Endothelial cell of umbilical vein (primary cell): ENCODE measurements around the gene IQCH. TPM values are rescaled to one million over a fixed set of nuclear protein-coding genes. Genes with fewer than 3 reads are reported as not detected.

ENCODE experiments used
- BruUV-seq: library from RNA; stranded (reverse); fragments of 400-500 nt; replicated peaks from 2 replicates; lab custom pipeline; 2021; lab: Mats Ljungman, UMichigan
- CTCF ChIA-PET: fragments of 300-600, 350-600 bp; sonication (Branson Sonifier 250); formaldehyde crosslinking; loops from one replicate; lab custom pipeline; 2021; ENCODE audit warnings: antibody characterized with exemption, inconsistent platforms; lab: Charles Lee
- POLR2A ChIA-PET: fragments of 300-600, 350-600 bp; sonication (Branson Sonifier 250); formaldehyde crosslinking; loops from one replicate; lab custom pipeline; 2021; ENCODE audit warnings: antibody characterized with exemption, inconsistent platforms; lab: Charles Lee
- DNase-seq: peaks from one replicate; pipeline ENCODE4 v3.0.0-alpha.2; 2011; ENCODE audit warnings: low read depth, low spot score
- FAIRE-seq: peaks from 2 replicates; lab custom pipeline; 2011; peaks lifted over from hg19 to GRCh38; lab: Jason Lieb, UNC
- H2AFZ ChIP-seq: 2 replicates; pipeline ENCODE4 v1.6.0; 2012; ENCODE audit warnings: low read depth, low read length, control low read depth, inconsistent platforms
- H3K27ac ChIP-seq: 2 replicates; pipeline ENCODE4 v1.5.1; 2011; ENCODE audit warnings: low read depth, mild to moderate bottlenecking, control low read depth, low read length, moderate library complexity; ENCODE audit not compliant: insufficient read depth
- H3K27me3 ChIP-seq, 2 experiments: 2 replicates each; pipeline versions ENCODE4 v1.6.0 to v1.6.1; 2011; ENCODE audit warnings: low read length in 2 of 2, mixed read lengths in 1 of 2; ENCODE audit not compliant: control insufficient read depth in 2 of 2, insufficient read depth in 2 of 2
- H3K36me3 ChIP-seq, 2 experiments: 2 replicates in 1 of 2; 3 replicates in 1 of 2; pipeline ENCODE4 v1.5.1; 2011; ENCODE audit warnings: low read length in 2 of 2, mild to moderate bottlenecking in 1 of 2, moderate library complexity in 1 of 2; ENCODE audit not compliant: control insufficient read depth in 2 of 2, insufficient read depth in 2 of 2; ENCODE audit errors: extremely low read depth in 1 of 2
- H3K4me1 ChIP-seq: 3 replicates; pipeline ENCODE4 v1.5.1; 2011; ENCODE audit warnings: mild to moderate bottlenecking, low read length; ENCODE audit not compliant: control insufficient read depth, insufficient read depth; ENCODE audit errors: extremely low read depth
- H3K4me2 ChIP-seq: 2 replicates; pipeline ENCODE4 v1.6.1; 2011; ENCODE audit warnings: low read length, control low read depth, mixed read lengths; ENCODE audit not compliant: insufficient read depth
- H3K4me3 ChIP-seq, 3 experiments: fragments of 200-600 bp in 1 of 3; sonication (generic), shearing (Covaris generic) in 1 of 3; replicated peaks in 1 of 3; 2 replicates each; pipeline ENCODE4 v1.5.1; 2011 to 2016; ENCODE audit warnings: control low read depth in 3 of 3, low read length in 3 of 3, mild to moderate bottlenecking in 2 of 3, inconsistent platforms in 1 of 3, low read depth in 1 of 3, moderate library complexity in 1 of 3; ENCODE audit not compliant: insufficient read depth in 1 of 3
- H3K79me2 ChIP-seq: 2 replicates; pipeline ENCODE4 v1.6.0; 2012; ENCODE audit warnings: low read length, inconsistent platforms; ENCODE audit not compliant: control insufficient read depth, insufficient read depth
- H3K9ac ChIP-seq: replicated peaks from 2 replicates; pipeline ENCODE3; 2011; ENCODE audit warnings: low read length, control low read depth; ENCODE audit not compliant: insufficient read depth; ENCODE audit errors: extremely low read depth
- H3K9me1 ChIP-seq: replicated peaks from 3 replicates; pipeline ENCODE4 v1.6.0; 2011; ENCODE audit warnings: mild to moderate bottlenecking, low read length; ENCODE audit not compliant: control insufficient read depth, insufficient read depth; ENCODE audit errors: extremely low read depth
- H3K9me3 ChIP-seq: replicated peaks from 2 replicates; pipeline ENCODE4 v1.5.1; 2012; ENCODE audit warnings: low read length, inconsistent platforms; ENCODE audit not compliant: control insufficient read depth, insufficient read depth
- H4K20me1 ChIP-seq: replicated peaks from 2 replicates; pipeline ENCODE3; 2011; ENCODE audit warnings: mild to moderate bottlenecking, low read length; ENCODE audit not compliant: control insufficient read depth, insufficient read depth; ENCODE audit errors: extremely low read depth
- CTCF ChIP-seq, 2 donors: IDR thresholded peaks; 1 replicate in 1 of 2; 2 replicates in 1 of 2; pipeline ENCODE4 v1.5.1; 2011; ENCODE audit warnings: low read length in 2 of 2, mild to moderate bottlenecking in 2 of 2, moderate library complexity in 2 of 2, control low read depth in 1 of 2, inconsistent platforms in 1 of 2, low read depth in 1 of 2; ENCODE audit not compliant: insufficient read depth in 1 of 2; ENCODE audit errors: extremely low read depth in 1 of 2
- EZH2 ChIP-seq: IDR thresholded peaks from 2 replicates; pipeline ENCODE4 v1.6.1; 2012; ENCODE audit warnings: borderline replicate concordance, low read depth, mild to moderate bottlenecking, moderate library complexity, low read length, inconsistent platforms; ENCODE audit not compliant: severe bottlenecking
- FOS ChIP-seq: IDR thresholded peaks from 2 replicates; pipeline ENCODE4 v1.6.1; 2011; ENCODE audit warnings: mild to moderate bottlenecking, low read length, moderate library complexity, borderline replicate concordance; ENCODE audit not compliant: insufficient read depth
- GATA2 ChIP-seq: IDR thresholded peaks from 2 replicates; pipeline ENCODE4 v1.7.0; 2011; ENCODE audit warnings: low read depth, mild to moderate bottlenecking, moderate library complexity, mixed read lengths, low read length; ENCODE audit not compliant: insufficient read length, insufficient read depth
- JUN ChIP-seq: IDR thresholded peaks from 2 replicates; pipeline ENCODE4 v1.6.1; 2011; ENCODE audit warnings: borderline replicate concordance, low read depth; ENCODE audit not compliant: insufficient read length, insufficient read depth
- MAX ChIP-seq: IDR thresholded peaks from 2 replicates; pipeline ENCODE4 v1.6.1; 2011; ENCODE audit not compliant: insufficient read depth, insufficient read length
- MYC ChIP-seq: IDR thresholded peaks from one replicate; pipeline ENCODE4 v1.6.1; 2011; ENCODE audit warnings: mild to moderate bottlenecking, low read depth, low read length
- POLR2A ChIP-seq: IDR thresholded peaks from 2 replicates; pipeline ENCODE4 v1.6.1; 2012; ENCODE audit warnings: low read depth, mild to moderate bottlenecking, control low read depth, low read length
- POLR2AphosphoS5 ChIP-seq: IDR thresholded peaks from 2 replicates; pipeline ENCODE4 v1.6.1; 2012; ENCODE audit warnings: low read depth, mild to moderate bottlenecking, control low read depth, low read length, moderate library complexity; ENCODE audit not compliant: insufficient read depth
- dilution Hi-C: fragments of 300-500 bp; cut with MboI; formaldehyde crosslinking; loops from one replicate; pipeline ENCODE4 v1.15.0; 2019; ENCODE audit warnings: low sequenced_read_pairs; ENCODE audit not compliant: extremely low pct_ligation_motif_present
- intact Hi-C: fragments of 100-400 bp; cut with micrococcal nuclease; formaldehyde crosslinking; loops from one replicate; pipeline ENCODE4 v1.10.0; 2022
- polyA plus RNA-seq, 4 experiments: library from polyadenylated mRNA; depleted of rRNA in 3 of 4; stranded (reverse) in 3 of 4; unstranded in 1 of 4; fragments of >200 nt; gene quantifications; 2 replicates each; pipeline versions ENCODE4 v1.2.1 to v1.2.3, GENCODE V29; 2011 to 2012; ENCODE audit warnings: missing spikeins in 1 of 4
- total RNA-seq: library from RNA; stranded (reverse); gene quantifications from 2 replicates; pipeline ENCODE4 v1.2.3, GENCODE V29; 2021

IQCH gene
- total and polyA plus RNA-seq, 2 donors (not counting 3 experiments of a cell fraction or from before 2014, with no cell fraction given) = 0.29 to 0.51 TPM

- ChIA-PET CTCF (no interaction called here), POLR2A (no interaction called here)
- no TSS peak for BruUV-seq
- no peaks in the 10 kb centered on the region for H3K4me1 ChIP-seq
- H3K27me3 ChIP-seq = peaks cover 8 to 9% of the 10 kb centered on the region in 2 experiments
- no peak overlapping the region for H3K4me3 ChIP-seq
- H3K36me3 ChIP-seq = no peaks in the 10 kb centered on the region
- TF ChIP-seq POLR2AphosphoS5 = no peak
- TF ChIP-seq MAX = no peak
- TF ChIP-seq FOS = no peak
- TF ChIP-seq JUN = no peak
- TF ChIP-seq GATA2 = no peak
- no peak for TF ChIP-seq CTCF (IDR thresholded peaks at IDR 0.05; ENCODE audit: extremely low read depth in 1 of 2, insufficient read depth in 1 of 2, low read depth in 1 of 2, low read length in 2 of 2)
- TF ChIP-seq POLR2A = no peak
- no peak for TF ChIP-seq EZH2
- TF ChIP-seq MYC = no peak
- H3K79me2 ChIP-seq = no peaks in the 10 kb centered on the region
- H3K9me3 ChIP-seq = no peaks in the 10 kb centered on the region
- no peaks in the 10 kb centered on the region for H3K9me1 ChIP-seq
- DNase-seq (no peak), FAIRE-seq (no peak)
- H2AFZ ChIP-seq = no peak overlapping the region
- no peaks in the 10 kb centered on the region for H4K20me1 ChIP-seq
- dilution Hi-C loops (no loop called here), intact Hi-C loops (loop anchor here (5.0 kb wide), 1 partner anchor 34 kb away; no protein-coding TSS in a partner anchor)
- no peak overlapping the region for H3K4me2 ChIP-seq
- H3K27ac ChIP-seq = no peak overlapping the region
- no peak overlapping the region for H3K9ac ChIP-seq
Measured at GRCh38 chr15:67365994-67366393, 111.4 kb downstream of the IQCH start.
